Bronchial epithelial cell (primary cell): Measurements from ENCODE around the gene TRABD2B. TPM values are rescaled to one million over a fixed set of nuclear protein-coding genes. Genes with fewer than 3 reads are reported as not detected.

ENCODE experiments used
- DNase-seq: peaks from one replicate; pipeline ENCODE4 v3.0.0-alpha.2; 2010; ENCODE audit warnings: low read depth
- FAIRE-seq: peaks from 2 replicates; lab custom pipeline; 2011; peaks lifted over from hg19 to GRCh38; lab: Jason Lieb, UNC
- H3K27me3 ChIP-seq: 2 replicates; pipeline ENCODE4 v1.5.1; 2011; ENCODE audit warnings: low read length; ENCODE audit not compliant: control insufficient read depth, insufficient read depth
- H3K36me3 ChIP-seq: 2 replicates; pipeline ENCODE4 v1.5.1; 2011; ENCODE audit warnings: low read length; ENCODE audit not compliant: control insufficient read depth, insufficient read depth
- H3K4me3 ChIP-seq: 2 replicates; pipeline ENCODE4 v1.5.1; 2011; ENCODE audit warnings: mild to moderate bottlenecking, low read depth, low read length, control low read depth
- total RNA-seq: library from RNA; depleted of rRNA; stranded (reverse); fragments of >200 nt; gene quantifications from 2 replicates; pipeline ENCODE4 v1.2.1, GENCODE V29; 2014
- TF ChIP-seq, protein P1 (sequence below): IDR thresholded peaks from 2 replicates; pipeline ENCODE4 v1.5.1; 2011; ENCODE audit warnings: mild to moderate bottlenecking, moderate library complexity, low read length, control low read depth, inconsistent platforms; ENCODE audit not compliant: insufficient read depth, severe bottlenecking

Gene TRABD2B
- total RNA-seq, 1 donor from 2014 or later, result under 0.01 TPM

DNA sequence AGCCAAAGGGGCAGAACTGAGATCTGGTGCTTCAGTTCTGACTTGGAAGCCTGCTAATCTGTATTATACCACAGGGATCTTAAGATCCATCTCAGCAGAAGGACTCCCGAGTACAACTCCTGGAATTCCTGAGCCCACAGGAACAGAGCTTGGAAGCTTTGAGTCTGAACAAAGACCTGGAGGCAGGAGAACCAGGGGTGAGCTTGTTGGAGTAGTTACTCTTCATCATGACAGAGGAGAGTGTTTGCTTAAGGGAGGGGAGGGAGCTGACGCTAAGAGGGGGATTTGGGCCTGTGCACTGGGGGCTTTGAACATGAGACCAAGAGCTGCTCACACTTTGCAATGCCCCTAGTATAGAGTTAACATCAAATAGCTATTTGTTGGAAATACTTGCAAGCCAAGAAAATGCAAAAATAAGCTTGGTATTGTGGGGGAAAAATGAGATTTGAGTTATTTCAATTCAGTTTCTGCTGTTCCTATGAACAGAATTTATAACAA, 41.1 kb upstream of the TRABD2B start:
- no peak for DNase-seq
- Histone ChIP-seq H3K36me3 (no peaks in the 10 kb centered on the region), H3K27me3 (peaks cover 2% of the 10 kb centered on the region), H3K4me3 (no peak overlapping the region)
- TF ChIP-seq, protein P1, sequence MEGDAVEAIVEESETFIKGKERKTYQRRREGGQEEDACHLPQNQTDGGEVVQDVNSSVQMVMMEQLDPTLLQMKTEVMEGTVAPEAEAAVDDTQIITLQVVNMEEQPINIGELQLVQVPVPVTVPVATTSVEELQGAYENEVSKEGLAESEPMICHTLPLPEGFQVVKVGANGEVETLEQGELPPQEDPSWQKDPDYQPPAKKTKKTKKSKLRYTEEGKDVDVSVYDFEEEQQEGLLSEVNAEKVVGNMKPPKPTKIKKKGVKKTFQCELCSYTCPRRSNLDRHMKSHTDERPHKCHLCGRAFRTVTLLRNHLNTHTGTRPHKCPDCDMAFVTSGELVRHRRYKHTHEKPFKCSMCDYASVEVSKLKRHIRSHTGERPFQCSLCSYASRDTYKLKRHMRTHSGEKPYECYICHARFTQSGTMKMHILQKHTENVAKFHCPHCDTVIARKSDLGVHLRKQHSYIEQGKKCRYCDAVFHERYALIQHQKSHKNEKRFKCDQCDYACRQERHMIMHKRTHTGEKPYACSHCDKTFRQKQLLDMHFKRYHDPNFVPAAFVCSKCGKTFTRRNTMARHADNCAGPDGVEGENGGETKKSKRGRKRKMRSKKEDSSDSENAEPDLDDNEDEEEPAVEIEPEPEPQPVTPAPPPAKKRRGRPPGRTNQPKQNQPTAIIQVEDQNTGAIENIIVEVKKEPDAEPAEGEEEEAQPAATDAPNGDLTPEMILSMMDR, result no peak
- no peak for FAIRE-seq

DNA sequence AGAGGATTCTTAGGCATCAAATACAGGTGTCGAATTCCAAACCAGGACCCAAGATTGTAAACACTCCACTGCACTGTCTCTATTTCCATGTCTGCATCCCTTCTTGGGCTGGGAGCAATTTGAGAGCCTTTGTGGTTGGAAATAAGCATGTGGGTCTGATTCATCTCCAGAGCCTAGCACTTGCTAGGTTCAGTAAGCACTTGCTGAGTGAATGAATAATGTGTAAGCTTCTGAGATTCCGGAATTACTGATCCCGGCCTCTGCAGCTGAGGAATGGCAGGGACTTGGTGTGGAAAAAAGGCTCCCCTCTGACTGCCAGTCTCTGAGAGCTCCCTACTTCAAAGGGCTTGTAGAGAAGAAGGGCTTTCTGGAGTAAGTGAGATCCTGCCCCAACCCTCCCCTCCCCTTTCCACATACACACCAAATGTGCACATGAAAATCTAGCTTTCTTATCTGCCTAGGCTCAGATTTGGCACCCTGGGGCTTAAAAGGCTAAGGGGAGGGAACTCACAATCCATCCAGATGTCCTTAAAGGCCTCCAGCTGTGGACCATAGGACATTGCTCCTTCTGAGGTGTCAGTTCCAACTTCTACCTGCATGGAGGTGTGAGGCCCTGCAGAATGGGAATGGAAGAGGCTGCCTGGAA, 39.6 kb upstream of the TRABD2B start:
- Histone ChIP-seq H3K27me3 (peaks cover 4% of the 10 kb centered on the region), H3K4me3 (no peak overlapping the region), H3K36me3 (no peaks in the 10 kb centered on the region)
- DNase-seq, result peak; percentile 46
- FAIRE-seq, result no peak
- TF ChIP-seq, protein P1, result no peak

DNA sequence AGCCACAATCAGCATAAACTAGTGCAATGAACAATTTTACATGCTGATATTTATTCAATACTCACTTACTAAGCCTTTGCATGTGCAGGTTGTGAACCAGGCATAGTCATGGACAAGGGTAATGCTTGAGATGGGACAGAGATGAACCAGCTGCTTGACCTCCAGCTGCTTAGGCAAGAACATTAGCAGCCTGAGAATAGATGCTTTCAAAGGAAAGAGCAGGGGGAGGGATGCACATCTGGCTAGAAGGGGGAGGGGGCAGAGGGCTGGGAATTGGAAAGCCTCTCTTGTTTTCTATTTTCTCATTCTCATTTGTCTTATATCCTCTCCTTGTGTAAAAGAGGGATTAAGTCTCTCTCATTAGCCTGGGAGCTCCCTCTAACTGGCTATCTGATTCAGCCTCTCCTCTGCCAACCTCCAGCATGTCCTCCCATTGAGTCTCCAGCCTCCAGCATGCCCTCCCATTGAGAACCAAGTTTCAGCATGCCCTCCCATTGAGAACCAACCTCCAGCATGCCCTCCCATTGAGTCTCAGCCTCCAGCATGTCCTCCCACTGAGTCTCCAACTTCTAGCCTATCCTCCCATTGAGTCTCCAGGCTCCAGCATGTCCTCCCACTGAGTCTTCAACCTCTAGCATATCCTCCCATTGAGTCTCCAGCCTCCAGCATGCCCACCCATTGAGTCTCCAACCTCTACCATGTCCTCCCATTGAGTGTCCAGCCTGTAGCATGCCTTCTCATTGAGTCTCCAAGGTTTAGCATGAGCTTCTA, 38.4 kb upstream of the TRABD2B start:
- Histone ChIP-seq H3K36me3 (no peaks in the 10 kb centered on the region), H3K27me3 (peaks cover 2% of the 10 kb centered on the region), H3K4me3 (no peak overlapping the region)
- TF ChIP-seq, protein P1, result no peak
- DNase-seq, result no peak
- FAIRE-seq, result peak; percentile 68

DNA sequence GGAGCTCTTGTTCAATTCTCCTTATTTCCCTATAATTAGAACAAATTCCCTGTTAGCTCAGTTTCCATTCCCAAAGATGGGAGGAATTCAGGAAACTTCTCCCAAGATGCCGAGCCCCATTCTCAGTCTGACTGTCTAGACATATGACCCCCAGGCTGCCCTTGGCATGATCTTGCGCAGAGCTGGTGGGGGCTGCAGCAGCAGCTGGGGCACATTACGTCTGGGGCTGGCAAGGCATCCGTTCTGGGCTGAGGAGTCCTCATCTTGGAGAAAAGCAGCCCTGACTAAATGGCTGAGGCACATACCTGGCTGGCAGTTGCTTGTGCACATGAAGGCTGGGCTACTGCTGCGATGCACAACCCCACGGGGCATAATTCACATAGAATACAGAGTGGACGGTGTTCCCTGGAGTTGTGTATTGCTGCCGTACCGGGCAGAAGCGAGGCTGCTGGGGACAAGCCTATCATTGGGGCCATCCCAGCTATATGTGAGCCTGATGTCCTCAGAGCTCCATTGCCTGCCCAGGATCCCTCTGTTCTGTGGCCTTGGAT, 36.4 kb upstream of the TRABD2B start:
- H3K4me3 ChIP-seq, result no peak overlapping the region
- DNase-seq, result no peak
- peaks cover 2% of the 10 kb centered on the region for H3K27me3 ChIP-seq
- H3K36me3 ChIP-seq, result no peaks in the 10 kb centered on the region
- TF ChIP-seq, protein P1, result no peak
- no peak for FAIRE-seq

DNA sequence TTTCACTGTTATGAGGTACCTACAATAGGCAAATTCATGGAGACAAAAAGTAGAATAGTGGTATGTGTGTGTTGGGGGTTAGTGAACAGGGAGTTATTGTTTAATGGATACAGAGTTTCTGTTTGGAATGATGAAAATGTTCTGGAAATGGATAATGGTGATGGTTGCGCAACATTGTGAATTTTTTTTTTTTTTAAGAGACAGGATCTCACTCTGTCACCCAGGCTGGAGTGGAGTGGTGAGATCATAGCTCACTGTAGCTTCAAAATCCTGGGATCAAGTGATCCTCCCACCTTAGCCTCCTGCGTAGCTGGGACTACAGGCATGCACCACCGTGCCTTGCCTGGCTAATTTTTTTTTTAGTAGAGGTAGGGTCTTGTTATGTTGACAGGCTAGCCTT, 34.5 kb upstream of the TRABD2B start:
- TF ChIP-seq, protein P1, result no peak
- no peak overlapping the region for H3K4me3 ChIP-seq
- H3K36me3 ChIP-seq, result no peaks in the 10 kb centered on the region
- DNase-seq (no peak), FAIRE-seq (no peak)
- peaks cover 2% of the 10 kb centered on the region for H3K27me3 ChIP-seq
